Coronary artery (tissue), 2 donors: ENCODE data around the gene LCE2C.

ENCODE experiments used
- DNase-seq: peaks from one replicate; pipeline ENCODE4 v3.0.0-alpha.2; 2017; ENCODE audit warnings: low spot score
- H3K27ac ChIP-seq, 2 donors: fragments of 200-600 bp; sonication (generic); one replicate each; pipeline ENCODE4 v1.5.1; 2016 to 2019
- H3K4me3 ChIP-seq: fragments of 200-600 bp; sonication (generic); 2 replicates; pipeline ENCODE4 v1.5.1; 2016; ENCODE audit warnings: mild to moderate bottlenecking, moderate library complexity
- TF ChIP-seq, protein P1 (sequence below): fragments of 200-600 bp; sonication (generic); IDR thresholded peaks from one replicate; pipeline ENCODE4 v1.5.1; 2019; ENCODE audit warnings: antibody characterized with exemption

The LCE2C gene

DNA sequence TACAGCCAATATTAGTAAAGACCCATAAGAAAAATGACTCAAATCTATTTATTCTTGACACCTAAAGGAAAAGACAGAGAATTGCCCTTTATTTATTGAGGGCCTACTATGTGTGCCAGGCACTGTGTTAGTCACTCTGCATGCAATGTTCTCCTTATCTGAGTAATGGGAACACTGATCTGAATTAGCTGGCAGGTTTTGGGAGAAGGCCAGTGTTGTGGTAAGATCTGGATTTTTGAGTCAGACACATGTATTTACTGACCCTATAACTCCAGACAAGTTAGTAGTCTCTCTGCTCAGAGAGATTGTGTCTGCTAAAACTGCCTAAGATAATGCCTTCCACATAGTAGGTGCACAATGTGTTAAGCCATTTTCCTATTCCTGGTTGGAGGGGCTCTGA lies 50.2 kb downstream of the LCE2C start:
- TF ChIP-seq, protein P1, sequence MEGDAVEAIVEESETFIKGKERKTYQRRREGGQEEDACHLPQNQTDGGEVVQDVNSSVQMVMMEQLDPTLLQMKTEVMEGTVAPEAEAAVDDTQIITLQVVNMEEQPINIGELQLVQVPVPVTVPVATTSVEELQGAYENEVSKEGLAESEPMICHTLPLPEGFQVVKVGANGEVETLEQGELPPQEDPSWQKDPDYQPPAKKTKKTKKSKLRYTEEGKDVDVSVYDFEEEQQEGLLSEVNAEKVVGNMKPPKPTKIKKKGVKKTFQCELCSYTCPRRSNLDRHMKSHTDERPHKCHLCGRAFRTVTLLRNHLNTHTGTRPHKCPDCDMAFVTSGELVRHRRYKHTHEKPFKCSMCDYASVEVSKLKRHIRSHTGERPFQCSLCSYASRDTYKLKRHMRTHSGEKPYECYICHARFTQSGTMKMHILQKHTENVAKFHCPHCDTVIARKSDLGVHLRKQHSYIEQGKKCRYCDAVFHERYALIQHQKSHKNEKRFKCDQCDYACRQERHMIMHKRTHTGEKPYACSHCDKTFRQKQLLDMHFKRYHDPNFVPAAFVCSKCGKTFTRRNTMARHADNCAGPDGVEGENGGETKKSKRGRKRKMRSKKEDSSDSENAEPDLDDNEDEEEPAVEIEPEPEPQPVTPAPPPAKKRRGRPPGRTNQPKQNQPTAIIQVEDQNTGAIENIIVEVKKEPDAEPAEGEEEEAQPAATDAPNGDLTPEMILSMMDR, result no peak
- H3K27ac ChIP-seq, result no peak overlapping the region
- H3K4me3 ChIP-seq, result no peak overlapping the region
- no peak for DNase-seq
